ENCODE results near the gene RNH1. TPM values are rescaled to one million over a fixed set of nuclear protein-coding genes. Genes with fewer than 3 reads are reported as not detected.

Gene RNH1
- total and polyA plus RNA-seq, 10 of the 15 experiments (the other 5 are each of a cell fraction or from before 2014, with no cell fraction given), result 2.3 to 162 (median 72.1) TPM

DNA sequence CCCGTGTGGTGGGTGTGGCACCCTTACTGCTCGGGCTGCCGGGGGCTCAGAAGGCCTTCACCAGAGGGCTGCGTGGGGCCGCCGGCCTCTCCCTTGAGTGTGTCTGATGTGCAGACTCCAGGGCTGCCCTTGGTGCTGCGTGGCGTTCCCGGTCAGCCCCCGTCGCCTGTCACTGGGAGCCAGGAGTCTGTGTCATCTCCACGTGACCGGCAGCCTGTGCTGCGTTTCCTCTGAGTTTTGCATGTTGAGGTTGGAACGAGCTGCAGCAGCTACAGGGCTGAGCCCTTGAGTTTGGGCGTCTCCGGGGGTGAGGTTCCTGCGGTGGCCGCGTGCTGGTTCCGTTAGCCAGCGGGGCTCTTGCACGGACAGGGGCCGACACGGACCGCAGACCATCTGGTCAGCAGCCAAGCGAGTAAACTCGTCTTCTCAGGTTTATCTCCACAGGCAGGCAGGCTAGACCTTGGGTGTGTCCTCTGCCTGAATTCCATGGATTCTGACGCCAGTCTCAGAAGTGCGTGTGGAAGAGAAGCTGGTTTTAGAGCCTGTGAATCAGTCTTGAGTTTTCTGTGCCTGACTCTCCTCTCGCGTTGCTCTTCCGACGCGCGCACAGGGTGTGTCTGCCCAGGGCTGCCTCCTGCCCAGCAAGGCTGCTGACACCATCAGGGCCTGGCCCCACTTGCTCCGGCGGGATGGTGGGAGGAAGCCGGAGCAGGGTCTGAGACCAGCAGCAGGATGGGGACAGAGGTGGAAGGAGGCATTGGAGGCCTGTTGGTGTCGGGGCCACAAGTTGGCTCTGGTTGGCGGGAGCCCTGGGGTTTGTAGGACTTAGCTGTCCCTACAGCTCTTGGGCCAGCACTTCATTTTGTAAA lies 46.5 kb downstream of the RNH1 start:
- BruUV-seq (replicated peaks), result no TSS peak
- DNase-seq (ENCODE audit: low read depth, low spot score) (no peak), FAIRE-seq (no peak), ATAC-seq (no peak)
- intact Hi-C loops (cut with micrococcal nuclease; ENCODE audit: unreplicated experiment), result no loop called here
- ChIA-PET RAD21 (ENCODE audit: unreplicated experiment) (no interaction called here), POLR2A (interaction anchor here (0.6 to 1.2 kb wide), 3 partner anchors 7 to 396 kb away, joined by 3 read pairs; no protein-coding TSS in a partner anchor), CTCF (no interaction called here), SMC1A (ENCODE audit: uncharacterized antibody, unreplicated experiment) (interaction anchor here (0.9 kb wide), 1 partner anchor 10 kb away, joined by 3 read pairs; no protein-coding TSS in a partner anchor)
- TF ChIP-seq PBX3 (IDR thresholded peaks at IDR 0.05; ENCODE audit: insufficient replicate concordance, low read depth, low read length), result no peak
- TF ChIP-seq USF1 (IDR thresholded peaks at IDR 0.05; ENCODE audit: borderline replicate concordance, extremely low read length, insufficient read depth, low read depth, low read length), result peak; percentile 34
- Histone ChIP-seq H3K9ac (ENCODE audit: control insufficient read depth, insufficient read depth, low read length) (no peak overlapping the region), H3K27me3 (replicated peaks in 1 of 2; ENCODE audit: control insufficient read depth in 2 of 2, insufficient read depth in 2 of 2, low read length in 1 of 2) (no peaks in the 10 kb centered on the region), H3K27ac (ENCODE audit: control insufficient read depth, insufficient read depth) (no peak overlapping the region), H3K4me3 (no peak overlapping the region), H4K20me1 (ENCODE audit: control insufficient read depth, insufficient read depth) (no peaks in the 10 kb centered on the region), H3K36me3 (ENCODE audit: control insufficient read depth in 2 of 2, insufficient read depth in 2 of 2, low read length in 1 of 2) (peaks cover 0 to 3% of the 10 kb centered on the region in 2 experiments; a peak in 2 of 4 replicates), H3K4me1 (ENCODE audit: control insufficient read depth, insufficient read depth, low read length) (peaks cover 18% of the 10 kb centered on the region), H3K79me2 (ENCODE audit: control insufficient read depth, insufficient read depth, low read length) (no peaks in the 10 kb centered on the region), H3K4me2 (ENCODE audit: control insufficient read depth, insufficient read depth) (no peak overlapping the region), H2AFZ (ENCODE audit: control insufficient read depth, low read depth, low read length) (no peak overlapping the region), H3K9me3 (replicated peaks; ENCODE audit: control insufficient read depth, insufficient read depth, low read length) (no peaks in the 10 kb centered on the region)
- in situ Hi-C loops (cut with MboI), result no loop called here
- 59% methylated on average over 41 of the region's 41 CpGs for WGBS (ENCODE audit: insufficient coverage, insufficient replicate concordance, low lambda C conversion rate, missing lambda C conversion rate)
